Islet of Langerhans (tissue), 1 donor: ENCODE measurements around the gene BZW1.

Experiments
- FAIRE-seq: peaks from one replicate; lab custom pipeline; 2011; peaks lifted over from hg19 to GRCh38; lab: Jason Lieb, UNC

BZW1 gene

GRCh38 chr2:200811333-200812121, at the start of gene BZW1:
BZW1 (plus strand) TSS chr2:200811910; CDS start chr2:200813218, 1,308 bp downstream.
- no peak for FAIRE-seq

DNA sequence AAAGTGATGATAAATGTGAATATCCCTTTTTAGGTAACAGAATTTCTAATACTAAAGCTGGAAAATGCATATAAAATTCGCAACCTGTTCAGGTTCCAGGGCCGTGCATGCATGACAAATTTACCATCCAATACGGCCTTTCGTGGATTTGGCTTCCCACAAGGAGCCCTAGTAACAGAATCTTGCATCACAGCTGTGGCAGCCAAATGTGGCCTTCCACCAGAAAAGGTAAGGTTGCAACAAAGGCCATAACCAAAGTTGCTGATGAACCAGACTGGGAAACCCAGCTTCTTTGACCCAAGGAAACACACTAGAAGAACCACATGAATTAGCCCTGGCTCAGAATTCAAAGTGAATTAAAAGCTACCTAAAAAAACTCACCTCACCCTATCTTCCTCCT, 49.6 kb upstream of the BZW1 start:
- no peak for FAIRE-seq

DNA sequence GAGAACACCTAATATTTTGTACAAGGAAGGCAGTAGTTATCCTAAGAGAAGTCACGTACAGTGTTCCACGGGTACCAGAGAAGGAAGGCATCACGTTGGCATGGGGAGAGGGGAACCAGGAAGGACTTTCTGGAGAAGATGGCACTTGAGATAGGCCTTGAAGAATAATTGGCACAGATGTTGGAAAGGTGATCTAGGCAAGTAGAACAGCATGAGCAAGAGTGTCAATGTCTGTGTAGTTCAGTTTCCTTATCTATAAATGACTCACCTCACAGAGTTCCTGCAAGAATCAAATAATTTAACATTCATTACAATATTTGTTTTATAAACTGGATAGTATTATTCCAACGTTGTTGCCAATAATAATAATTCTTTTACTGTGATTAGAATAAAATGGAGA, 48.3 kb upstream of the BZW1 start:
- FAIRE-seq, result no peak

- no peak for FAIRE-seq
Observed at GRCh38 chr2:200765139-200765951, 46.4 kb upstream of the BZW1 start.

DNA sequence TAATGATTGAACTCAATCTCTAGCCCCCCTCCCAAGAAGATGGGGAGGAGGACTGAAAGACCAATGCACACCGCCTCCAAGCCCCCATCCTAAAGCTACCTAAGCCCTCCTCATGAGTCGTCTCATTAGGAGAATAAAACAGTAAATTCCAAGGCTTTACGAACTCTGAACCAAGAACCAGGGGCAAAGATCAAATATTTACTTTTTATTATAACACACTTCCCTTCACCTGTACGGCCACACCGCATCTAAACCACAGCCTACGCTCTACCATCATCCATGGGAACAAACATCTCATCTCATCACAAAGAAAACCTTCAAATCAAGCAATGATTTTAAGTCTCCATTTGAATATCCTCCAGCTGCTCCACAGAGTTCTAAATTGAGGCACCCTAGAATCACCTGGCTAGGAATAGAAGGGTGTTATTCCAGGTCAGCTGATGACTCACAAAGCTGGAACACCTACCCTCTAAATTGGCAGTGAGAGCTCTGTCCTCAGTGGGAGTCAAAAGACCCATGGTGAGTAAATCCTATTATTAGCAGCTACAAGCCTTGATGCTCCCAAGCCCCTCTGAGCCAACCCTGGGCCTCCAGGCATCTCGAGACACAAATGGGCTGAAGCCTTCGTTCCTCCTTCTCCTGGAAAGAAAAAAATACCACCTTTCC, 45.6 kb upstream of the BZW1 start:
- FAIRE-seq, result no peak

DNA sequence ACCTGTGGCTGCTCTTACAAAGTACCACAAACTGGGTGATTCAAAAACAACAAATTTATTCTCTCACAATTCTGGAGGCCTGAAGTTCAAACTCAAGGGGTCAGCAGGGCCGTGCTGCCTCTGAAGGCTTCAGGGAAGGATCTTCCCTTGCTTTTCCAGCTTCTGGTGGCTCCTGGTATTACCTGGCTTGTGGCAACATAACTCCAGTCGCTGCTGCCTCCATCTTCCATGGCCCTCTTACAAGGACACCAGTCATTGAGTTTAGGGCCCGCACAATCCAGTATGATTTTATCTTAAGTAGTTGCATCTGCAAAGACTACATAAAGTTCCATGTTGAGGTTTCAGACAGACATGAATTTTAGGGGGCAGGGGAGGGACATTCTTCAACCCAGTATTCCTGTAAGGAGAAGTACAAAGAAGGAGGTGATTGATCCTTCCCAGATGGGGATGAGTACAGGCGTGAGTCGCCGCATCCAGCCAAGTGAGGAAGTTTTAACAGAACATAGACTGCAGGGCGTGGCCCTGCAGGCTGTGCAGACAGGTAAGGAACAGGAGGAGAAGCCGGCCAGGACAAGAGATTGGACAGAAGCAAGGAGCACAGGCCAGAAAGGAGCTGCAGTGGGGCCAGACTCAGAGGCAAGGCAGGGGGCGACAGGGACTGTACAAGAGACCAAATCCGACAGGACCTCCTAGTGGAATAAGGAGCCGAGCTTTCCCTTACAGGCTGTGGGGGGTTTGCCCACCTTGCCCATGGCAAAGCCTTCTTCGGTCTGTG, 44.4 kb upstream of the BZW1 start:
- no peak for FAIRE-seq

GRCh38 chr2:200770847-200771246, 40.9 kb upstream of the BZW1 start:
- no peak for FAIRE-seq

- FAIRE-seq, result no peak
Observed at GRCh38 chr2:200772620-200773019, 39.1 kb upstream of the BZW1 start.

DNA sequence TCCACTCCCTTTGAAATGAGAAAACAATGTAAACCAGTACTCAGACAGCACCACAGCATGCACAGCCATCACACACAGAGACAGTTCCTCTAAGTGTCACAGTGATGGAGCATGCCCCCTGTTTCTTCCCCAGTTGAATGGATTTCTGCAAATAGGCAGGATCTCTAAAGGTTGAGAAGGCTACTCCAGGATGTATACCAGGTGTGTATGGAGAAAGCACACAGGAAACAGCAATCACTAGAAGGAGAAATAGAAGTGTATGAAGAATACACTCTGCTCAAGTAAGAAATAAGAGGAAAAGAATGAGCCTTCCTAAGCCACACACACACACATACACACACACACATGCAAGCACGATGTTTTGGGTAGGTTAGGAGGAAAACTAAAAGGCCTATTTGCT, 38.6 kb upstream of the BZW1 start:
- no peak for FAIRE-seq

DNA sequence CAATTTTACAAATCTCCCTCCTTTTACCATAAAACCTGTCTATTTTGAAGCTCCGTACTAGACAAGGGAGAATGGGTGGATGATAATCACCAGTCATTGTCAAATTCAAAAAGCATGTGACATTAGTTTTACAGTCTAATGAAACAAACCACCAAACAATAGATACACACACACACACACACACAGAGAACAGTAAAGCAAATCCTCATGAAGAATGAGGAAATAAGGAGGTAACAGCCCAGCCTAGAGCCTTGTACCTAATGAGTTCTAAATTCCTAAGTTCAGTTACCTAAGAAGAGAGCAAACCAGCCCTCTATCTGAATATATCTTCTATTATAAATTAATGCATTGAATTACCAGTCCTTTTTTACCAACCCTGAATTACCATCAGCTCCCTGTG, 36.8 kb upstream of the BZW1 start:
- FAIRE-seq, result no peak

DNA sequence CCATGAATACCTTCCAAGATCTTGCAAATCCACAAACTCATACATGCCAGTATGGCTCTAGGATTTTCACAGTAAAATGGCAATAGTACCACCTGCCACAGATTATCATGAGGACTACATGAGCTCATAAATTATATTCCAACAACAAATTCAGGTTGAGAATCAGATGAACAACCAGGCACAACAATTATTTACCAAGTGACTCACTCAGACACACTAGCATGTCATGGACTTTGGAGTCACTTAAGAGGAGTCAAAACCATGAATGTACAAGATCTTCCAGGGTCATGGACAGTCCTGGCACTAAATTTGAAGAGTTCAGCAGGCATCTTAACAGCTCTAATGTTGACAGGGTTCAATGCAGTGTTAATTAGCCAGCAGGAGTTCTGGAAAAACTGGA, 34.4 kb upstream of the BZW1 start:
- FAIRE-seq, result peak; percentile 69

GRCh38 chr2:200778038-200778437, 33.7 kb upstream of the BZW1 start:
- FAIRE-seq, result no peak

GRCh38 chr2:200779214-200779613, 32.5 kb upstream of the BZW1 start:
- no peak for FAIRE-seq

DNA sequence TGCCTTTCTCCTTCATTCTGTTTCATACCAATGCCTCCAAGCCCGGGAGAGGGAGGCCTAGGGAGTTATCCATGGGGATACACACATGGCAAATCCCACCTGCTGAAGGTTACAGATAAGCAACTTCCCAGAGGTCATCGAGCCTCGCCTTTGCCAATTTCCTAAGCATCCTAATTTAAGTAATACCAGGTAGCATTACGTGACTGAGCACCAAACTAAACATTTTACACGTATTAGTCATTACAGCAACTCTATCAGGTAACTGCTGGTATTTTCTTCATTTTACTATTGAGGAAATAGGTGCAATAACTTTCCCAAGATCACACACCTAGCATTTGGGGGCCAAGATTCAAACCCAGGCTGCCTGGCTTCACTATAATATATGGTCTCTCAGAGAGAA, 30.1 kb upstream of the BZW1 start:
- no peak for FAIRE-seq

GRCh38 chr2:200782251-200782650, 29.5 kb upstream of the BZW1 start:
- no peak for FAIRE-seq

- no peak for FAIRE-seq
Observed at GRCh38 chr2:200784215-200784614, 27.5 kb upstream of the BZW1 start.

- peak; percentile 70 for FAIRE-seq
Observed at GRCh38 chr2:200786423-200786822, 25.3 kb upstream of the BZW1 start.

DNA sequence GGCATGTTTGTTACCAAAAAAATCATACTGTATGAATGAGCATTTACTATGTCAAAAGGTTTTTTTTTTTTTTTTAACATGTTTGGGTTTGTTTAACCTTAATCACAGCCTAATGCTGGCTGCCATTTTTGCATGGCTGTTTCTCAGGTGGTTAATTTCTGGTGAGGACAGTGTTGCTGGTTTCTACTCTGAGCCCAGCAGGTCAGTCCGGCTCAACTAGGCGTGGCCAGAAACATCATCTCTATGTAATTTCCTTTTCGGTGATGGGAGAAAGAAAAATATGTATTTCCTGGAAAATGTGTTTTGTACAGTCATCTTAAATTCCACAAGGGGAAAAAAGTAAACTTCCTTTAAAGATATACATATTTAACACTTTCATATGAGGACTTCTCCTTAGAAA, 24.9 kb upstream of the BZW1 start:
- peak; percentile 5 for FAIRE-seq

- no peak for FAIRE-seq
Observed at GRCh38 chr2:200787351-200788120, 24.2 kb upstream of the BZW1 start.

GRCh38 chr2:200788121-200788718, 23.5 kb upstream of the BZW1 start:
- FAIRE-seq, result no peak

GRCh38 chr2:200790185-200790584, 21.5 kb upstream of the BZW1 start:
- FAIRE-seq, result no peak
